ENCODE data around the gene PGM1. TPM values are rescaled to one million over a fixed set of nuclear protein-coding genes. Genes with fewer than 3 reads are reported as not detected.

The PGM1 gene
- 50.0 TPM for polyA plus RNA-seq (2012; ENCODE audit: low read depth, missing spikeins)

DNA sequence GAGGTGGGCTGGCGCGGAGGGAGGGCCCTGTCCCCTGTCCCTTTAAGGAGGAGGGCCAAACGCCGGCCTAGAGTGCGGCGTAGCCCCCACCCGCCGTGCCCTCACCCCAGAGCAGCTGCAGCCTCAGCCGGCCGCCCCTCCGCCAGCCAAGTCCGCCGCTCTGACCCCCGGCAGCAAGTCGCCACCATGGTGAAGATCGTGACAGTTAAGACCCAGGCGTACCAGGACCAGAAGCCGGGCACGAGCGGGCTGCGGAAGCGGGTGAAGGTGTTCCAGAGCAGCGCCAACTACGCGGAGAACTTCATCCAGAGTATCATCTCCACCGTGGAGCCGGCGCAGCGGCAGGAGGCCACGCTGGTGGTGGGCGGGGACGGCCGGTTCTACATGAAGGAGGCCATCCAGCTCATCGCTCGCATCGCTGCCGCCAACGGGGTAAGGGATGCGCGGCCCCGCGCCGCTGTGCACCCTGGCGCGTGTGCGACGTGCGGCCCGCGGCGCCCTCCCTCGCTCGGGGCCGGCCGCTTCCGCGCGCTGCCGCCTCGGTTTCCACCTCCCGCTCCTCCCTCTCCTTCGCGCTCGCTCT, at the start of gene PGM1:
PGM1 (plus strand) TSS at position 109 of the 583 bp plus-strand sequence; CDS start at position 187, 78 bp downstream.
- TF ChIP-seq TAF1 (IDR thresholded peaks at IDR 0.05; ENCODE audit: low read depth, low read length) = 0 out of 2 replicates have a peak, but pooled peaks have one; percentile 26
- no peak for TF ChIP-seq POU2F2 (IDR thresholded peaks at IDR 0.05; ENCODE audit: low read depth, low read length)
- peak; percentile 40; the same call in 1 of the 2 replicates for TF ChIP-seq POLR2A (IDR thresholded peaks at IDR 0.05; ENCODE audit: low read depth, low read length)
- peak; percentile 77 for TF ChIP-seq POLR2AphosphoS5 (IDR thresholded peaks at IDR 0.05; ENCODE audit: low read depth, low read length)
- peak; percentile 99 for FAIRE-seq
- DNase-seq (ENCODE audit: insufficient read length, low spot score) = peak; percentile 69

- DNase-seq (ENCODE audit: insufficient read length, low spot score) (no peak), FAIRE-seq (no peak)
- TF ChIP-seq POU2F2 (IDR thresholded peaks at IDR 0.05; ENCODE audit: low read depth, low read length) (no peak), SPI1 (IDR thresholded peaks at IDR 0.05; ENCODE audit: low read depth, low read length) (no peak), TAF1 (IDR thresholded peaks at IDR 0.05; ENCODE audit: low read depth, low read length) (no peak), POLR2AphosphoS5 (IDR thresholded peaks at IDR 0.05; ENCODE audit: low read depth, low read length) (no peak), POLR2A (IDR thresholded peaks at IDR 0.05; ENCODE audit: low read depth, low read length) (no peak), PAX5 (IDR thresholded peaks at IDR 0.05; ENCODE audit: insufficient read depth, low read length, severe bottlenecking) (no peak)
Observed at GRCh38 chr1:63545780-63546179, 47.4 kb upstream of the PGM1 start.

GRCh38 chr1:63547621-63548294, 45.5 kb upstream of the PGM1 start:
- no peak for DNase-seq (ENCODE audit: insufficient read length, low spot score)
- no peak for FAIRE-seq
- no peak for TF ChIP-seq POLR2A (IDR thresholded peaks at IDR 0.05; ENCODE audit: low read depth, low read length)
- TF ChIP-seq TAF1 (IDR thresholded peaks at IDR 0.05; ENCODE audit: low read depth, low read length) = no peak
- no peak for TF ChIP-seq PAX5 (IDR thresholded peaks at IDR 0.05; ENCODE audit: insufficient read depth, low read length, severe bottlenecking)
- TF ChIP-seq SPI1 (IDR thresholded peaks at IDR 0.05; ENCODE audit: low read depth, low read length) = no peak
- TF ChIP-seq POU2F2 (IDR thresholded peaks at IDR 0.05; ENCODE audit: low read depth, low read length) = no peak
- no peak for TF ChIP-seq POLR2AphosphoS5 (IDR thresholded peaks at IDR 0.05; ENCODE audit: low read depth, low read length)

DNA sequence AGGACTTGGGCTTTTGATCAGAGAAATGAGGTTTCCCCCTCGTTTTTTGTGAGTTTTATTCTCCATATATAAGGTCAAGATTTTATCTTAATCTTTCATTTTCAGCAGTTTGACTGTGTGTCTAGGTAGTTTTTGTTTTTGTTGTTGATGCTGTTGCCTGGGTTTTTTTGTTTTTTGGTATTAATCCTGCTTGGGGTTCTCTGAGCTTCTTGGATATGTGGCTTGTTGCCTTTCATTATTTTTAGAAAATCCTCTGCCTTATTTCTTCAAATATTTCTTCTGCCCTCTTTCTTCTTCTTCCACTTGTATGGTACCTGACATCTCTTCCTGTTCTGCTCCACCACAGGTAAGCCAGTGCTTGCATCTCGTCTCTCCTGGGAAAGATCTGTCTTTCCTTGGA, 44.9 kb upstream of the PGM1 start:
- FAIRE-seq (no peak), DNase-seq (ENCODE audit: insufficient read length, low spot score) (no peak)
- TF ChIP-seq PAX5 (IDR thresholded peaks at IDR 0.05; ENCODE audit: insufficient read depth, low read length, severe bottlenecking) (no peak), POU2F2 (IDR thresholded peaks at IDR 0.05; ENCODE audit: low read depth, low read length) (no peak), POLR2A (IDR thresholded peaks at IDR 0.05; ENCODE audit: low read depth, low read length) (no peak), TAF1 (IDR thresholded peaks at IDR 0.05; ENCODE audit: low read depth, low read length) (no peak), SPI1 (IDR thresholded peaks at IDR 0.05; ENCODE audit: low read depth, low read length) (no peak), POLR2AphosphoS5 (IDR thresholded peaks at IDR 0.05; ENCODE audit: low read depth, low read length) (no peak)

- DNase-seq (ENCODE audit: insufficient read length, low spot score) (no peak), FAIRE-seq (peak; percentile 28)
- TF ChIP-seq POLR2A (IDR thresholded peaks at IDR 0.05; ENCODE audit: low read depth, low read length) (no peak), POLR2AphosphoS5 (IDR thresholded peaks at IDR 0.05; ENCODE audit: low read depth, low read length) (no peak), TAF1 (IDR thresholded peaks at IDR 0.05; ENCODE audit: low read depth, low read length) (no peak), SPI1 (IDR thresholded peaks at IDR 0.05; ENCODE audit: low read depth, low read length) (no peak), PAX5 (IDR thresholded peaks at IDR 0.05; ENCODE audit: insufficient read depth, low read length, severe bottlenecking) (no peak), POU2F2 (IDR thresholded peaks at IDR 0.05; ENCODE audit: low read depth, low read length) (no peak)
Observed at GRCh38 chr1:63548877-63549276, 44.3 kb upstream of the PGM1 start.

DNA sequence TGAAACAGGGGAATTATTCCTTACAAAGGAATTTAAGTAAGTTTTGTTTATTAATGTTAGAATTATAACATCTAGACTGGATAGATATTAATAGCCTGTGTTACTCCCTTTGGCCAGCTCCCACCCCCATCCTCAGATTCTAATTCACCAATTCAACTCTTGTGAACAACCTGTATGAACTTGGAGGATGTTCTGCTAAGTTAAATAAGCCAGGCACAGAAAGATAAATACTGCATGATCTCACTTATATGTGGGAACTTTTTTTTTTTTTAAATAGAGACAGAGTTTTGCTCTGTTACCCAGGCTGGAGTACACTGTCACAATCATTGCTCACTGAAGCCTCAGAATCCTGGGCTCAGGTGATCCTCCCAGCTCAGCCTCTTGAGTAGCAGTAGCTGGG, 37.7 kb upstream of the PGM1 start:
- DNase-seq (ENCODE audit: insufficient read length, low spot score) (no peak), FAIRE-seq (no peak)
- TF ChIP-seq POU2F2 (IDR thresholded peaks at IDR 0.05; ENCODE audit: low read depth, low read length) (no peak), TAF1 (IDR thresholded peaks at IDR 0.05; ENCODE audit: low read depth, low read length) (no peak), POLR2A (IDR thresholded peaks at IDR 0.05; ENCODE audit: low read depth, low read length) (no peak), PAX5 (IDR thresholded peaks at IDR 0.05; ENCODE audit: insufficient read depth, low read length, severe bottlenecking) (no peak), SPI1 (IDR thresholded peaks at IDR 0.05; ENCODE audit: low read depth, low read length) (no peak), POLR2AphosphoS5 (IDR thresholded peaks at IDR 0.05; ENCODE audit: low read depth, low read length) (no peak)

- TF ChIP-seq SPI1 (IDR thresholded peaks at IDR 0.05; ENCODE audit: low read depth, low read length) (no peak), POU2F2 (IDR thresholded peaks at IDR 0.05; ENCODE audit: low read depth, low read length) (no peak), POLR2AphosphoS5 (IDR thresholded peaks at IDR 0.05; ENCODE audit: low read depth, low read length) (no peak), TAF1 (IDR thresholded peaks at IDR 0.05; ENCODE audit: low read depth, low read length) (no peak), PAX5 (IDR thresholded peaks at IDR 0.05; ENCODE audit: insufficient read depth, low read length, severe bottlenecking) (no peak), POLR2A (IDR thresholded peaks at IDR 0.05; ENCODE audit: low read depth, low read length) (no peak)
- DNase-seq (ENCODE audit: insufficient read length, low spot score) = no peak
- no peak for FAIRE-seq
Observed at GRCh38 chr1:63557365-63557987, 35.7 kb upstream of the PGM1 start.

- DNase-seq (ENCODE audit: insufficient read length, low spot score) (no peak), FAIRE-seq (no peak)
- no peak for TF ChIP-seq POU2F2 (IDR thresholded peaks at IDR 0.05; ENCODE audit: low read depth, low read length)
- TF ChIP-seq PAX5 (IDR thresholded peaks at IDR 0.05; ENCODE audit: insufficient read depth, low read length, severe bottlenecking) = no peak
- no peak for TF ChIP-seq POLR2A (IDR thresholded peaks at IDR 0.05; ENCODE audit: low read depth, low read length)
- TF ChIP-seq TAF1 (IDR thresholded peaks at IDR 0.05; ENCODE audit: low read depth, low read length) = no peak
- no peak for TF ChIP-seq POLR2AphosphoS5 (IDR thresholded peaks at IDR 0.05; ENCODE audit: low read depth, low read length)
- no peak for TF ChIP-seq SPI1 (IDR thresholded peaks at IDR 0.05; ENCODE audit: low read depth, low read length)
Observed at GRCh38 chr1:63559357-63559756, 33.9 kb upstream of the PGM1 start.

- DNase-seq (ENCODE audit: insufficient read length, low spot score) = no peak
- FAIRE-seq = no peak
- TF ChIP-seq TAF1 (IDR thresholded peaks at IDR 0.05; ENCODE audit: low read depth, low read length) = no peak
- no peak for TF ChIP-seq POLR2AphosphoS5 (IDR thresholded peaks at IDR 0.05; ENCODE audit: low read depth, low read length)
- peak; percentile 38; the same call in 1 of the 2 replicates for TF ChIP-seq SPI1 (IDR thresholded peaks at IDR 0.05; ENCODE audit: low read depth, low read length)
- TF ChIP-seq PAX5 (IDR thresholded peaks at IDR 0.05; ENCODE audit: insufficient read depth, low read length, severe bottlenecking) = no peak
- TF ChIP-seq POLR2A (IDR thresholded peaks at IDR 0.05; ENCODE audit: low read depth, low read length) = no peak
Observed at GRCh38 chr1:63563745-63564144, 29.5 kb upstream of the PGM1 start.
